ENCODE data around the gene TRIM54. TPM values are rescaled to one million over a fixed set of nuclear protein-coding genes. Genes with fewer than 3 reads are reported as not detected.

Gene TRIM54
- total and polyA plus RNA-seq, 2 of the 8 experiments (the other 6 are each of a cell fraction or from before 2014, with no cell fraction given): 3.9 to 5.8 TPM

GRCh38 chr2:27354597-27354927 lies 72.3 kb downstream of the TRIM54 start:
- no peak overlapping the region for H4K5ac ChIP-seq (ENCODE audit: insufficient read length, low read depth, low read length)
- H4K91ac ChIP-seq (replicated peaks; ENCODE audit: insufficient read length, low read length): no peak overlapping the region
- no peaks in the 10 kb centered on the region for H3K27me3 ChIP-seq (replicated peaks in 1 of 4; ENCODE audit: control insufficient read depth in 3 of 4, extremely low read depth in 1 of 4, insufficient read depth in 3 of 4, low read length in 3 of 4)
- no peaks in the 10 kb centered on the region for H3K23me2 ChIP-seq (ENCODE audit: low read depth, low read length)
- WGBS, 2 experiments (ENCODE audit: extremely low coverage in 1 of 2, insufficient coverage in 1 of 2, insufficient read length in 1 of 2, insufficient replicate concordance in 2 of 2, low coverage in 1 of 2, low lambda C conversion rate in 2 of 2, missing lambda C conversion rate in 1 of 2): 88% methylated on average over 7 of the region's 7 CpGs; no CpG with 5 or more reads in 1 of the 2 experiments
- H4K20me1 ChIP-seq (replicated peaks in 1 of 2; ENCODE audit: control insufficient read depth in 1 of 2, insufficient read depth in 2 of 2, low read length in 2 of 2): peaks cover 3% of the 10 kb centered on the region in 2 experiments
- H3K79me1 ChIP-seq (ENCODE audit: low read depth, low read length): no peaks in the 10 kb centered on the region; the same call in 1 of the 2 replicates
- no peak overlapping the region for H2AK5ac ChIP-seq (ENCODE audit: low read depth, low read length)
- H3K36me3 ChIP-seq (ENCODE audit: control insufficient read depth in 2 of 4, insufficient read depth in 4 of 4, low read length in 3 of 4): peaks cover 0 to 5% (median 3%) of the 10 kb centered on the region in 4 experiments; a peak in 3 of 8 replicates
- H3K4me2 ChIP-seq (ENCODE audit: insufficient read depth in 1 of 2, low read depth in 2 of 2, low read length in 2 of 2): peak overlapping the region in 1 of 2 experiments; percentile 62; a peak in 1 of 4 replicates
- H2BK5ac ChIP-seq (ENCODE audit: low read depth, low read length): no peak overlapping the region
- no peak overlapping the region for H3K18ac ChIP-seq (ENCODE audit: extremely low read depth, low read length)
- H4K8ac ChIP-seq (ENCODE audit: extremely low read depth, insufficient read depth, low read length): no peak overlapping the region
- no peak overlapping the region for H2BK120ac ChIP-seq (replicated peaks; ENCODE audit: low read depth, low read length)
- no peaks in the 10 kb centered on the region for H3K9me3 ChIP-seq (ENCODE audit: insufficient read depth in 2 of 2, low read depth in 1 of 2, low read length in 1 of 2)
- no peak overlapping the region for H2BK15ac ChIP-seq (ENCODE audit: low read length)
- peaks cover 11 to 78% of the 10 kb centered on the region in 2 experiments; a peak in 3 of 4 replicates for H3K79me2 ChIP-seq (ENCODE audit: control insufficient read depth in 1 of 2, insufficient read depth in 2 of 2, low read length in 2 of 2)
- peaks cover 0 to 12% (median 4%) of the 10 kb centered on the region in 4 experiments; a peak in 4 of 7 replicates for H3K4me1 ChIP-seq (replicated peaks in 1 of 4; ENCODE audit: control insufficient read depth in 3 of 4, insufficient read depth in 4 of 4, low read length in 3 of 4)
- H3K56ac ChIP-seq (replicated peaks; ENCODE audit: insufficient read length, low read depth, low read length): no peak overlapping the region
- POLR2A ChIA-PET (ENCODE audit: partially characterized antibody): interaction anchor here (1.0 to 9.5 kb wide), 7 partner anchors 11 to 55 kb away, joined by 3 to 135 read pairs (median 8); partner anchors contain the start of genes EIF2B4, MPV17, PPM1G and SNX17
- H3K9ac ChIP-seq (replicated peaks in 1 of 4; ENCODE audit: extremely low read depth in 1 of 4, low read depth in 3 of 4, low read length in 3 of 4): no peak overlapping the region
- H3K4me3 ChIP-seq (ENCODE audit: extremely low read depth in 1 of 4, insufficient read depth in 2 of 4, low read depth in 3 of 4, low read length in 4 of 4): peak overlapping the region in 1 of 4 experiments; percentile 86; a peak in 1 of 8 replicates
- H3K14ac ChIP-seq (ENCODE audit: insufficient read length): no peak overlapping the region
- H3K4ac ChIP-seq (replicated peaks; ENCODE audit: insufficient read length, low read depth, low read length): no peak overlapping the region
- no peak overlapping the region for H2BK12ac ChIP-seq (ENCODE audit: low read depth, low read length)
- H2BK20ac ChIP-seq (ENCODE audit: low read length): no peak overlapping the region
- CTCF ChIA-PET (ENCODE audit: partially characterized antibody): interaction anchor here (1.1 to 1.6 kb wide), 3 partner anchors 13 to 75 kb away, joined by 3 to 5 read pairs (median 5); partner anchors contain the start of genes EIF2B4 and SNX17
- H2AFZ ChIP-seq (ENCODE audit: low read length): no peak overlapping the region
- FAIRE-seq: no peak
- no peak overlapping the region for H3K27ac ChIP-seq (ENCODE audit: low read depth, low read length)
- no peak overlapping the region for H3K23ac ChIP-seq (ENCODE audit: insufficient read length)
- DNase-seq (ENCODE audit: low read depth in 1 of 2, low spot score in 2 of 2): no peak
- TF ChIP-seq JUN (IDR thresholded peaks at IDR 0.05; ENCODE audit: low read depth, low read length) (no peak), POLR2AphosphoS5 (IDR thresholded peaks at IDR 0.05; ENCODE audit: low read depth, low read length) (no peak), RXRA (IDR thresholded peaks at IDR 0.05; ENCODE audit: insufficient read depth, low read depth, low read length) (no peak), SP1 (IDR thresholded peaks at IDR 0.05; ENCODE audit: low read depth, low read length) (no peak), TAF7 (optimal IDR thresholded peaks at IDR 0.05; ENCODE audit: borderline replicate concordance, low read depth, low read length) (no peak), TAF1 (IDR thresholded peaks at IDR 0.05; ENCODE audit: low read depth, low read length) (no peak), BCL11A (IDR thresholded peaks at IDR 0.05; ENCODE audit: low read depth in 2 of 2, low read length in 2 of 2) (no peak), ZNF274 (IDR thresholded peaks at IDR 0.05; ENCODE audit: borderline replicate concordance, extremely low read depth, low read length) (no peak), CBX5 (IDR thresholded peaks at IDR 0.05; ENCODE audit: low read depth, low read length) (no peak), CTBP2 (IDR thresholded peaks at IDR 0.05; ENCODE audit: borderline replicate concordance, insufficient read depth, insufficient read length, low read length) (no peak), CREB1 (IDR thresholded peaks at IDR 0.05) (no peak), POU5F1 (IDR thresholded peaks at IDR 0.05; ENCODE audit: low read depth, low read length) (no peak), FOSL1 (IDR thresholded peaks at IDR 0.05; ENCODE audit: insufficient read depth, low read depth, low read length) (no peak), SIRT6 (IDR thresholded peaks at IDR 0.05; ENCODE audit: low read length) (no peak)
- TF ChIP-seq, protein P1, sequence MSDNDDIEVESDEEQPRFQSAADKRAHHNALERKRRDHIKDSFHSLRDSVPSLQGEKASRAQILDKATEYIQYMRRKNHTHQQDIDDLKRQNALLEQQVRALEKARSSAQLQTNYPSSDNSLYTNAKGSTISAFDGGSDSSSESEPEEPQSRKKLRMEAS (IDR thresholded peaks at IDR 0.05): no peak

Data from H1 (cell line).